Mesodermal cell (in vitro differentiated cells): ENCODE results near the gene NARF. TPM values are rescaled to one million over a fixed set of nuclear protein-coding genes. Genes with fewer than 3 reads are reported as not detected.
A peak's percentile ranks its signal among the peaks of the same experiment; 100 is the strongest.
"Not testable (repeated sequence)": the region's sequence is repeated elsewhere in the genome, so short reads cannot be mapped to it uniquely, and the experiment has no call there.

Experiments used
- H3K27ac ChIP-seq: 2 replicates; pipeline ENCODE4 v1.7.0; 2013; ENCODE audit warnings: mild to moderate bottlenecking, low read depth, low read length, moderate library complexity; ENCODE audit not compliant: severe bottlenecking
- H3K36me3 ChIP-seq: 2 replicates; pipeline ENCODE4 v1.7.1; 2013; ENCODE audit warnings: mild to moderate bottlenecking, low read length, moderate library complexity; ENCODE audit not compliant: control insufficient read depth, insufficient read depth
- H3K4me1 ChIP-seq: one replicate; pipeline ENCODE4 v1.7.1; 2013; ENCODE audit warnings: mild to moderate bottlenecking, low read length; ENCODE audit not compliant: insufficient read depth, control insufficient read depth, poor library complexity, severe bottlenecking
- H3K4me3 ChIP-seq: 2 replicates; pipeline ENCODE4 v1.7.0; 2013; ENCODE audit warnings: low read length, control low read depth, mild to moderate bottlenecking; ENCODE audit not compliant: insufficient read depth, poor library complexity, severe bottlenecking; ENCODE audit errors: extremely low read depth
- H3K9me3 ChIP-seq: 2 replicates; pipeline ENCODE4 v1.7.1; 2013; ENCODE audit warnings: mild to moderate bottlenecking, low read length, moderate library complexity; ENCODE audit not compliant: control insufficient read depth
- WGBS, 2 experiments: methylation state at CpG; one replicate each; pipeline ENCODE4 v1.1.5; 2013; ENCODE audit warnings: missing lambda C conversion rate in 2 of 2; ENCODE audit not compliant: insufficient coverage in 2 of 2; 5-methylcytosine and 5-hydroxymethylcytosine counted together
- polyA plus RNA-seq, 2 experiments: library from polyadenylated mRNA; stranded (reverse); fragments of 50-300 nt; gene quantifications; one replicate each; pipeline ENCODE4 v1.2.3, GENCODE V29; 2013

NARF gene
- 120 TPM for polyA plus RNA-seq (2013, experiment 1 of 2)
- polyA plus RNA-seq (2013, experiment 2 of 2), result 106 TPM

DNA sequence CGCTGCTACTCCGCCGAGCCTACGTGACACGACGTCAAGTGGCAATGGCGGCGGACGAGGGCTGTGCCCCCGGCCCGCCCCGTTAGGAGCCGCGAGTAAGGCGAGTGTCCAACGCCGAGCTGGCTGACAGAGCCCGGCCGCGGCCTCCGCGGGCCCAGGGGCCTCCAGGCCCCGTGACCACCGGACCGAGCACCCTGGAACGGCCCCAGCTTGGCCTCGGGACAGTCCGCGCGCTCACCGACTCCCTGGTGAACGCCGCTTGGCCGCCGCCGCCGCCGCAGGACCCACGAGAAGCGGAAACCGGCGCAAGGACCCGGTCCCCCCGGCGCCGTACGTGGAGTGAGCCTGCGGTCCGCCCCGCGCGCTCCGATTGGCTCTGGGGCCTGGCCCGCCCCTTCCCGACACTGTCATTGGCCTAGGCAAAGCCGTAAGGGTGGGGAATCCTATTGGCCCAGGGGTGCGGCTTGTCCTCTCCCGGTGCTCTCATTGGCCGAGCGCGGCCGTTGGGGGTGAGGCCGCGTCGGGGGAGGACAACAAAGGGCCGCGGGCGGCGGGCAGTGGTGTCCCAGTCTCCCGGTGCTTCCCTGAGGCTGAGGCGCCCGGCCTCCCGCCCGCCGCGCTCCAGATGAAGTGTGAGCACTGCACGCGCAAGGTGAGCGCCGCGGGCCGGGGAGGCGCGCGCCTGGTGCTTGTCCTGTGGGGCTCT, at the start of gene NARF:
NARF (plus strand) TSS at position 563 of the 706 bp plus-strand sequence; CDS start at position 626, 63 bp downstream.
- H3K36me3 ChIP-seq, result peaks cover 35% of the 10 kb centered on the region
- peaks cover 6% of the 10 kb centered on the region for H3K4me1 ChIP-seq
- no peaks in the 10 kb centered on the region for H3K9me3 ChIP-seq
- H3K27ac ChIP-seq, result peak within 1 kb of the TSS; percentile 100
- peak within 1 kb of the TSS; percentile 89 for H3K4me3 ChIP-seq
- WGBS, 2 experiments, result 0 to 1% methylated on average over 68 to 82 of the region's 85 CpGs

DNA sequence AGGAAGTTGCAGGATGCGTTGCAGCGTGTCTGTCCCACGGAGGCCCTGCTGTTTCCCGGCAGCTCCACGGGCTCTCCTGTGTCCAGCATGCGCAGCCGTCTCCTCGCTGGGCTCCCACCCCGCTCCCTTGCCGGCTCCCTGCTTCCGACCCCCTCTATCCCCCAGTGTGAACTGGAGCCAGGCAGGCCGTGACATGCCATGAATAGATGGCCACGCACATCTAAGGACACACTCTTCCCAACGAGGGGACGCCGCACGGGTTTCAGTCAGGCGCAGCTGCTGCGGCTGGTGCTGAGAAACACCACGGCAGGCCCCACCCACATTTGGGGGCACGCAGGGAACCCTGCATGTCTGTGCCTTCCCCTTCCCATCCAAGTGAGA, 49.6 kb upstream of the NARF start:
- H3K4me3 ChIP-seq, result no peak overlapping the region
- peaks cover 10% of the 10 kb centered on the region for H3K36me3 ChIP-seq
- H3K4me1 ChIP-seq, result no peaks in the 10 kb centered on the region
- H3K27ac ChIP-seq, result no peak overlapping the region
- H3K9me3 ChIP-seq, result no peaks in the 10 kb centered on the region
- WGBS, 2 experiments, result 95% methylated on average over 20 of the region's 21 CpGs

DNA sequence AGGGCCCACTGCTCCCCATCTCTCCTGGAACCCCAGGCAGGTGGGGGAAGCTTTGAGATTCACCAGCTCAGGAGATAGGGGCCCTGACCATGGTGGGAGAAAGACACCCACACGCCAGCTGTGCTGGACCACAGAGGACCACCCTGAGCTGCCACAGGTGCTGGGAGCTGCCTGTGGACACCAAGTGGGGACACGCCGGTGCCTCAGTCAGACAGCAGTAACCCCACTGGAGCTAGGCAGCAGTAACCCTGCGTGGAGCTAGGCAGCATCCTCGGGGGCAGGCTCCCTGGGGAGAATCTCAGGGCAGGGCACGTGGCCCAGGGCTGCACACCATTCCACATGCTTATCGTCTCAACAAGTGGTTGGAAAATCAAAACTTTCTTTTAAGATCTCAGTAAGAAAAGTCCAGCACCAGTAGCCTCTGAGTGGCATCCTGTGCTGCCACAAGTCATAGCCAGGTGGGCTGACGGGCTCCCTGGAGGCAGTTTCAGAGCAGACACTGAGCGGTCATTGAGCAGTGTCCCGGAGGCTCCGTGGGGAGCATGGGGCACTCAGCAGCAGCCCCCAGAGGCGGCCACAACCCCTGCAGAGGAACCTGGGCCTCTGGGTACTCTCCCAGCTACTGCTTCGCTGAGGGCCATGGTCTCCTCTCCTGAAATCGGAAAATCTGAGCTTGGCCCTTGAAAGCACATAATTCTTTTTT, 48.4 kb upstream of the NARF start:
- H3K9me3 ChIP-seq, result no peaks in the 10 kb centered on the region
- WGBS, 2 experiments, result 87 to 93% methylated on average over 10 to 12 of the region's 14 CpGs
- peaks cover 11% of the 10 kb centered on the region for H3K36me3 ChIP-seq
- no peak overlapping the region for H3K27ac ChIP-seq
- H3K4me1 ChIP-seq, result no peaks in the 10 kb centered on the region
- no peak overlapping the region for H3K4me3 ChIP-seq

DNA sequence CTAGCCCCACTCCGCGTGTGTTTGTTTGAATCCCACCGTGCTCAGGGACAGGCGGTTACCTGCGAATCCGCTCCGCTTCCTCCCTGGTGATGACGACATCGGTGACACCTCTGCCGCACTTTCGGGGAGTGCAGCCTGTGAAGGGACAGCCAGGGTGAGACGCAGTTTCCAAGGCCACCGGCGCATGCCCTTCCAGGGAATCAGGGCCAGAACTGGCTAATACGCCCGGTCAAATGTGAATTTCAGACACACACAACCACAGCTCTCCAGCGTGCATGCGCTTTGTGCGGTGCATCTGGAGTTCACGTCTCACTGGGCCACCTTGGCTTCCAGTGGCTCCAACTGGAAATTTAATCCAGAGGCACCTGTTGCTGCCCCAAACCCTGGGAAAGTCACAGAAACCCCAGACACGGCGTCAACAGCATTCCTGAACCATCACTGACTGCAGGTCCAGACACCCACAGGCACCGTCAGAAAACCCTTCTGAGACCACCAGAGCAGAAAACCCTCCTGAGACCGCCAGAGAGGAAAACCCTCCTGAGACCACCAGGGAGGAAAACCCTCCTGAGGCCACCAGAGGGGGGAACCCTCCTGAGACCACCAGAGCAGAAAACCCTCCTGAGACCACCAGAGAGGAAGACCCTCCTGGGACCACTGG, 47.0 kb upstream of the NARF start:
- Histone ChIP-seq H3K36me3 (peaks cover 5% of the 10 kb centered on the region), H3K4me3 (no peak overlapping the region), H3K9me3 (no peaks in the 10 kb centered on the region), H3K4me1 (no peaks in the 10 kb centered on the region), H3K27ac (no peak overlapping the region)
- WGBS, 2 experiments, result 92 to 95% methylated on average over 23 of the region's 24 CpGs

DNA sequence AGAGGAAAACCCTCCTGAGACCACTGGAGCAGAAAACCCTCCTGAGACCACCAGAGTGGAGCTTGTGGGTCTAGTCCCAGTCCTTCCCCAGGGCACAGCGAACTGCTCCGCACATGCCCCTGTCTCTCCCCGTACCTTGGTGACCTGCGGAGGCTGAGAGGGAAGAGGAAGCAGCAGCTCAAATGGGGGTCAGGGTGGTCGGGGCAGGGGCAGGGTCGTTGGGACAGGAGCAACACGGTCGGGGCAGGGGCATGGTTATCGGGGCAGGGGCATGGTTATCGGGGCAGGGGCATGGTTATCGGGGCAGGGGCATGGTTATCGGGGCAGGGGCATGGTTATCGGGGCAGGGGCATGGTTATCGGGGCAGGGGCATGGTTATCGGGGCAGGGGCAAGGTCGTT, 46.5 kb upstream of the NARF start:
- H3K27ac ChIP-seq, H3K4me3 ChIP-seq, H3K36me3 ChIP-seq, H3K9me3 ChIP-seq, H3K4me1 ChIP-seq: not testable (repeated sequence)
- WGBS, 2 experiments, result 99 to 100% methylated on average over 4 to 9 of the region's 16 CpGs

DNA sequence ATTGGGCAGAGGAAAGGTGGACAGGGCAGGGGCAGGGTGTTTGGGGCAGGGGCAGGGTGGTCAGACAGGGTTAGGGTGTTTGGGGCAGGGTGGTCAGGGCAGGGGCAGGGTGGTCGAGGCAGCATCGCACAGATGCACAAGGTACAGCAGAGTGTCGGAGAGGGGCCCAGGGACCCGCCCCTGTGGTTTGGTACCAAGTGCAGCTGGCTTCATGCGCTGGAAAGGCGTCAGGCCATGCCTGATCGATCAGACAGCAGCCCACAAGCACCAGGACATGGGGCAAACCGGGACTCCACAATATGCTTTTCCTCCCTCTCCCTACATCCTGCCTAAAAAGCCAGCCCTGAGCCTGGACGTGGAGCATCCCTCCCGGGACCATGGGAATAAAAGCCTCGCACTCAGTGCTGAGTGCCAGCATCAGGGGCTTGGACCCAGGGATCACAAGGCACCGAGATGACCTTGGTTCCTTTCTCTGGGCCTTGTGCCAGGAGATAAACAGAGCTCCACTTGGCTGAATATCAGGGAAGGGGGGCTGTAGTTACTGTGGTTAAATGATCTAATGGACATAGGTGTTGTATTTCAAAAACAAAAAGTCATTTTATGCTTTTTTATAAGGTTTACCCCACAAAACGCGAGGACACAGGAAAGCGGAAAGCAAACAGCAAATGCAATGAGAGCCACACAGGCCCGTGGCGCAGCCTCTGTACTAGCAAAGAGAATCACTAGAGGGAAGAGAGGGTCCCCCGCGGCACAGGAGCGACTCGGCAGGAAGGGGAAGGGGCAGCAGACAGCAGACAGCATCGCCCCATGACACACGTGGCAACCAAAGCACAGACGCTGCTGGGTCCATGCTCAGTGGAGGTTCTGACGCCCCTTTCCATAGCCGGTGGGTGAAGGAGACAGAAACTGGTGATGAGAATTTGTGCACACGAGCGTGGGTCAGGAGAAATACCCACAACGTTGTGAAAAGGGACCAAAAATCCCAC, 45.7 kb upstream of the NARF start:
- Histone ChIP-seq H3K4me1 (no peaks in the 10 kb centered on the region), H3K27ac (no peak overlapping the region), H3K36me3 (peaks cover 5% of the 10 kb centered on the region), H3K9me3 (no peaks in the 10 kb centered on the region), H3K4me3 (no peak overlapping the region)
- 94% methylated on average over 20 to 22 of the region's 29 CpGs for WGBS, 2 experiments

DNA sequence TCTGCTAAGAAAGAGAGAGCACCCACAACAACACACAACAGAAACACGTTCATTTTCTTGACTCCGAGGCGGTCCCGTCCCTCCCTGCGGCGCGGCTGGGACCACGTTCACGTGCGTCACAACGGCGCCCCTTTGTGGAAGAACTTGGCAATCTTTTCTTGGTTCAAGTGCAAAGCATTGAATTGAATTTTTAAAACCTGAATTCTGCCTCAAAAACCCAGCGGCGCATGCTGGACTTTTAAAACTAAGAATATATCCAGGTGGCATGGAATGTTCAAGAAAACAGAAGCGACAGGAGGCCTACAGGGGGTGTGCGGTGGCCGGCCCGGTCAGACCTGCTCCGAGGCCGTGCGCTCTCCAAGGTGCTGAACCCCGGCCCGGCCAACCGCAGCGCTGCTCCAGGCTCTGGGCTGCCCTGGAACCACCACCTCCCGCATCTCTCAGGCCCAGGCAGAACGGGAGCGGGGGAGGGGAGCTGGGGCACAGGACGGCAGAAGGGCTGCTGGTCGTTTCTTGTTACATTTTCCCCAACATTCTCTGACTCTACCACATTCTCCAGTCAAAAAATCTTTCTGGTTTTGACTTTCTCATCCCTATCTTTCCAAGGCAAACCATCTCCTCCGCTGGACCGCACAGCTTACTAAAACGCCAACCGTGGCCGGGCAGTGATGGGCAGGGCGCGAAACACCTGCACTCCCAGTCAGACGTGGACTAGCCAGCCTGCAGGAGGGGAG, 43.8 kb upstream of the NARF start:
- H3K36me3 ChIP-seq, result peaks cover 5% of the 10 kb centered on the region
- no peaks in the 10 kb centered on the region for H3K4me1 ChIP-seq
- no peak overlapping the region for H3K4me3 ChIP-seq
- WGBS, 2 experiments, result 28 to 30% methylated on average over 22 to 25 of the region's 38 CpGs
- no peaks in the 10 kb centered on the region for H3K9me3 ChIP-seq
- H3K27ac ChIP-seq, result no peak overlapping the region

DNA sequence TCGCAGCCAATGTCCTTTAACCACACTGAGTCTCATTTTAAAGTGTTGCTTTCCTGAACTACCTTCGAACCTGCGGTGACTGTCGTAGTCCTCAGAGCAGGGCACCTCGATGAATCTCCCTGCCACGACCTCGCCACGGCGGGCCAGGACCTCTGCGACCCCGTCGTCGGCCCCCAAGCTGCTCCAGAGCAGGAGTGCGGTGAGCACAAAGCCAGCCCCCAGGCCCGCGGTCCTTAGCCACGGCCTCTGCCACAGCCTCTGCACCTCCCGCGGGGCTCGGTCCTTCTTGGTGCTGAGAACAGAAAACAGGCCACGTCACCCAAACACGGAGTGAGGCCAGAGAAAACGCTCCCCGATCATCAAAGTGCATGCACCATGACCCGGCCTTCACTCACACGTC, 43.2 kb upstream of the NARF start:
- Histone ChIP-seq H3K27ac (no peak overlapping the region), H3K9me3 (no peaks in the 10 kb centered on the region), H3K4me1 (no peaks in the 10 kb centered on the region), H3K36me3 (peaks cover 6% of the 10 kb centered on the region), H3K4me3 (no peak overlapping the region)
- whole genome bisulfite sequencing, 2 experiments, result 93 to 94% methylated on average over 20 to 26 of the region's 26 CpGs

DNA sequence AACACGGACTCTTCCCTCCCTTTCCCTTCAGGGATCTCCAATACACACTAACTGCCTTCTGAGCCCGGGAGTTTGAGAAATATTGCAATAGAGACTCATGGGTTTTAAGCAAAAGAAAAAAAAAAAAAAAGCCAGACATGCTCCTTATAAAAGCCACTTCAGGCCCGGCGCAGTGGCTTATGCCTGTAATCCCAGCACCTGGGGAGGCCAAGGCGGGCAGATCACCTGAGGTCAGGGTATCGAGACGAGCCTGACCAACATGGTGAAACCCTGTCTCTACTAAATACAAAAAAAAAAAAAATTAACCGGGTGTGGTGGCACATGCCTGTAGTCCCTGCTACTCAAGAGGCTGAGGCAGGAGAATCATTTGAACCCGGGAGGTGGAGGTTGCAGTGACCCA, 42.8 kb upstream of the NARF start:
- H3K27ac ChIP-seq, result no peak overlapping the region
- WGBS, 2 experiments, result 43 to 100% methylated on average over 1 of the region's 9 CpGs
- H3K9me3 ChIP-seq, result no peaks in the 10 kb centered on the region
- no peaks in the 10 kb centered on the region for H3K4me1 ChIP-seq
- peaks cover 10% of the 10 kb centered on the region for H3K36me3 ChIP-seq
- no peak overlapping the region for H3K4me3 ChIP-seq
